ENCODE data around the gene RNF223.
"Not testable (repeated sequence)": the region's sequence is repeated elsewhere in the genome, so short reads cannot be mapped to it uniquely, and the experiment has no call there.

RNF223 gene

GRCh38 chr1:1058088-1058905, 15.8 kb downstream of the RNF223 start:
- DNase-seq, result no peak

GRCh38 chr1:1057769-1058087, 16.4 kb downstream of the RNF223 start:
- DNase-seq, result not testable (repeated sequence)

- no peak for DNase-seq
Measured at GRCh38 chr1:1055841-1056736, 18.0 kb downstream of the RNF223 start.

- DNase-seq, result no peak
Measured at GRCh38 chr1:1054971-1055370, 19.1 kb downstream of the RNF223 start.

- DNase-seq, result no peak
Measured at GRCh38 chr1:1054099-1054700, 19.9 kb downstream of the RNF223 start.

GRCh38 chr1:1053682-1054081, 20.4 kb downstream of the RNF223 start:
- DNase-seq, result no peak

- no peak for DNase-seq
Measured at GRCh38 chr1:1053022-1053421, 21.1 kb downstream of the RNF223 start.

- DNase-seq, result no peak
Measured at GRCh38 chr1:1052003-1052840, 21.9 kb downstream of the RNF223 start.

GRCh38 chr1:1051127-1051810, 22.8 kb downstream of the RNF223 start:
- no peak for DNase-seq

GRCh38 chr1:1050577-1051052, 23.5 kb downstream of the RNF223 start:
- DNase-seq, result no peak

- DNase-seq, result no peak
Measured at GRCh38 chr1:1049318-1050165, 24.6 kb downstream of the RNF223 start.

GRCh38 chr1:1048765-1049164, 25.3 kb downstream of the RNF223 start:
- no peak for DNase-seq

GRCh38 chr1:1047963-1048362, 26.1 kb downstream of the RNF223 start:
- no peak for DNase-seq

- DNase-seq, result no peak
Measured at GRCh38 chr1:1047407-1047806, 26.7 kb downstream of the RNF223 start.

- DNase-seq, result no peak
Measured at GRCh38 chr1:1046767-1047166, 27.3 kb downstream of the RNF223 start.

GRCh38 chr1:1046243-1046642, 27.9 kb downstream of the RNF223 start:
- no peak for DNase-seq

GRCh38 chr1:1045129-1045528, 29.0 kb downstream of the RNF223 start:
- no peak for DNase-seq

- no peak for DNase-seq
Measured at GRCh38 chr1:1044455-1045078, 29.5 kb downstream of the RNF223 start.

- no peak for DNase-seq
Measured at GRCh38 chr1:1043921-1044320, 30.2 kb downstream of the RNF223 start.

GRCh38 chr1:1043411-1043810, 30.7 kb downstream of the RNF223 start:
- no peak for DNase-seq

GRCh38 chr1:1042835-1043234, 31.3 kb downstream of the RNF223 start:
- no peak for DNase-seq
